Jurkat, Clone E6-1 (cell line): ENCODE data around the gene CCNG1.

Experiments
- DNase-seq: peaks from one replicate; pipeline ENCODE4 v3.0.0-alpha.2; 2011; ENCODE audit warnings: low read depth, low spot score
- H3K4me3 ChIP-seq: 2 replicates; pipeline ENCODE4 v1.5.1; 2011; ENCODE audit warnings: mild to moderate bottlenecking, low read length, control low read depth, moderate library complexity

The CCNG1 gene

DNA sequence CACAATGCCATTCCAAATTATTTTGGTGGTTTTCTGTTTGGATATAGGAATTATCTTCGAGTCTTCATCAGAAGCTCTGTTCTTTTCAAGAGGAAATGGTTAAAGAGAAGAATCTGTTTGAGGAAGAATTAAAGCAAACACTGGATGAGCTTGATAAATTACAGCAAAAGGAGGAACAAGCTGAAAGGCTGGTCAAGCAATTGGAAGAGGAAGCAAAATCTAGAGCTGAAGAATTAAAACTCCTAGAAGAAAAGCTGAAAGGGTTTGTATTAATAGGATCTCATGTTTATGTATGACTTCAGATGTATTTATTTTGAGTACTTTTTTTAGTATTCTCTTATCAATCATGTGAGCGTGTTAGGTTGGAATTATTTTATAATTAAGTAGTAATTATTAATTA is 38.0 kb downstream of the CCNG1 start:
- H3K4me3 ChIP-seq = no peak overlapping the region
- no peak for DNase-seq

- no peak overlapping the region for H3K4me3 ChIP-seq
- DNase-seq = no peak
Observed at GRCh38 chr5:163478126-163478981, 41.0 kb downstream of the CCNG1 start.

- no peak overlapping the region for H3K4me3 ChIP-seq
- no peak for DNase-seq
Observed at GRCh38 chr5:163478982-163479271, 41.5 kb downstream of the CCNG1 start.

DNA sequence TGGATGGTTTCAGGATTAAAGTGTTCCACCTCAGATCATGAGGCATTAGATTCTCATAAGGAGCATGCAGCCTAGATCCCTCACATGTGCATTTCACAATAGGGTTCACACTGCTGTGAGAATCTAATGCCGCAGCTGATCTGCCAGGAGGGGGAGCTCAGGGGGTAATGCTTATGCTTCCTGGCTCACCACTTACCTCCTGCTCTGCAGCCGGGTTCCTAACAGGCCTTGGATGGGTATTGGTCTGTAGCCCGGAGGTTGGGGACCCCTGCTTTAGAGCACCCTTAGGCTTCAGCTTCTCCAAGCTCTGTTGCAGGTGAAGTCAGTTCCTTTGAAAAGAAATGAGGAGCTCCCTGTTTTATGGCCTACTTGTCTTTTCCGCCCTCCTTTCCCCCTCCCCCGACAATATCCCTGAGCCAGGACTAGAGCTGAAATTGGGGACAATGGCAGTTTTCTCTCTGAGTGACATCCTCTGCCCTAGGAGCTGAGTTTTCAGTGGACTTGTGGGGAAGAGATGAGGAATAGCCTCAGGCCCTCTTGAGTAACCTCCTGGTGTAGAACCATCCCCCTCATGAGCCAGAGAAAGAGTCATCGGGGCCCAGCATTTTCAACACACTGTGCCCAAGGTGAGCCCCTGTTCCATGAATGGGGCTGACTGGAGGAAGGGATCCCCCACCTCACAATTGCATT is 51.8 kb downstream of the CCNG1 start:
- DNase-seq = peak; percentile 26
- no peak overlapping the region for H3K4me3 ChIP-seq

- no peak for DNase-seq
- H3K4me3 ChIP-seq = no peak overlapping the region
Observed at GRCh38 chr5:163489745-163490075, 52.3 kb downstream of the CCNG1 start.
